Kidney epithelial cell (primary cell): Measurements from ENCODE around the gene LRRC8E. TPM values are rescaled to one million over a fixed set of nuclear protein-coding genes. Genes with fewer than 3 reads are reported as not detected.
"Not testable (repeated sequence)": the region's sequence is repeated elsewhere in the genome, so short reads cannot be mapped to it uniquely, and the experiment has no call there.

Experiments
- DNase-seq: peaks from one replicate; pipeline ENCODE4 v3.0.0-alpha.2; 2010; ENCODE audit warnings: low read depth
- H3K27me3 ChIP-seq: 2 replicates; pipeline ENCODE4 v1.6.0; 2011; ENCODE audit warnings: low read length; ENCODE audit not compliant: control insufficient read depth, insufficient read depth
- H3K36me3 ChIP-seq: 2 replicates; pipeline ENCODE4 v1.5.1; 2011; ENCODE audit warnings: low read length; ENCODE audit not compliant: control insufficient read depth, insufficient read depth
- H3K4me3 ChIP-seq: 2 replicates; pipeline ENCODE4 v1.5.1; 2011; ENCODE audit warnings: low read depth, mild to moderate bottlenecking, control low read depth, low read length
- total RNA-seq: library from RNA; depleted of rRNA; stranded (reverse); fragments of >200 nt; gene quantifications from 2 replicates; pipeline ENCODE4 v1.2.3, GENCODE V29; 2015
- TF ChIP-seq, protein P1 (sequence below): IDR thresholded peaks from 2 replicates; pipeline ENCODE4 v1.5.1; 2011; ENCODE audit warnings: mild to moderate bottlenecking, moderate library complexity, low read length, control low read depth, inconsistent platforms; ENCODE audit not compliant: insufficient read depth, poor library complexity, severe bottlenecking

LRRC8E gene
- total RNA-seq, 1 donor from 2014 or later, result 11.6 TPM

DNA sequence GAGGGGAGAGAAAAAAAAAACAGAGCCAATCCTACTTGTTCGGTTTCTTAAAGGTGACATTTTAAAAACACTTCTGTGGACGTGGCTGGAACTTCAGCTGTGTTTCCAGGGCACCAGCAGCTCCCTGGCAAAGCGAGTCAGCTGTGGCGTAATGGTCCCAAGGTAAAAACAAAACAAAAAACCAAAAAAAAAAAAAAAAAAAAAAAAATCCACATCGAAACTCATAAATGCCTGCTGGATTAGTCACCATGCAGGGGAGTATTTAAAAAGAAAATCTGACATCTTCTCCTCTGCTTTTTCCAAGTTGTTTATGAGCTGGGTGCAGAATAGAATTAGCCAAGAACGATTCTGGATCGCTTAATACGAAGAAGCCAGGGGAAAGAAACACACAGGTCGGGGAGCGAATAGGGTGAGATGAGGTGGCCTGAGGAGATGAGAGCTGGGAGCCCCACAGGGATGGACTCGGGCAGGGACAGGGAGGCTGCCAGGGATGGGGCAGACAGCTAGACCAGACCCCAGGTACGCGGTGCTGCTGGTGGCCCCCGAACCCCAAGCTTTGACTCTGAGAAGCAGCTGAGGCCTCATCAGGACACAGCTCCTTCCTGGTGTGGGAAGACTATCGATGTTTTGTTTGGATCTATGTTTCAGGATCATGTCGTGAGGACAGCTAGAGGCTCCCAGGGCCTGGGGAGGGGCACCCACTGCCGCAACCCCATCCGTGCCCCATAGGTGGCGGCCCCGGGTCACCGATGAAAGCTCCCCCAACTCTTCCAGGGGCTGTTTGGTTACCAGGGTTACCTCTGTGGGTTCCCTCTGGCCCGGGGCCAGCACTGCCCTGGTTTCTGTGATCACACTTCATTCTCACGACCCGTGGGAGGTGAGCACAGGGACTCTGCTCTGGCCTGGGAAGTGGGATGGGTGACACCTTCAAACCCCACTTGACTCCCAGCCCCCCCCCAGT is 40.7 kb downstream of the LRRC8E start:
- no peak overlapping the region for H3K4me3 ChIP-seq
- no peaks in the 10 kb centered on the region for H3K27me3 ChIP-seq
- DNase-seq, result peak; percentile 53
- TF ChIP-seq, protein P1, sequence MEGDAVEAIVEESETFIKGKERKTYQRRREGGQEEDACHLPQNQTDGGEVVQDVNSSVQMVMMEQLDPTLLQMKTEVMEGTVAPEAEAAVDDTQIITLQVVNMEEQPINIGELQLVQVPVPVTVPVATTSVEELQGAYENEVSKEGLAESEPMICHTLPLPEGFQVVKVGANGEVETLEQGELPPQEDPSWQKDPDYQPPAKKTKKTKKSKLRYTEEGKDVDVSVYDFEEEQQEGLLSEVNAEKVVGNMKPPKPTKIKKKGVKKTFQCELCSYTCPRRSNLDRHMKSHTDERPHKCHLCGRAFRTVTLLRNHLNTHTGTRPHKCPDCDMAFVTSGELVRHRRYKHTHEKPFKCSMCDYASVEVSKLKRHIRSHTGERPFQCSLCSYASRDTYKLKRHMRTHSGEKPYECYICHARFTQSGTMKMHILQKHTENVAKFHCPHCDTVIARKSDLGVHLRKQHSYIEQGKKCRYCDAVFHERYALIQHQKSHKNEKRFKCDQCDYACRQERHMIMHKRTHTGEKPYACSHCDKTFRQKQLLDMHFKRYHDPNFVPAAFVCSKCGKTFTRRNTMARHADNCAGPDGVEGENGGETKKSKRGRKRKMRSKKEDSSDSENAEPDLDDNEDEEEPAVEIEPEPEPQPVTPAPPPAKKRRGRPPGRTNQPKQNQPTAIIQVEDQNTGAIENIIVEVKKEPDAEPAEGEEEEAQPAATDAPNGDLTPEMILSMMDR, result peak; percentile 69
- H3K36me3 ChIP-seq, result peaks cover 4% of the 10 kb centered on the region

DNA sequence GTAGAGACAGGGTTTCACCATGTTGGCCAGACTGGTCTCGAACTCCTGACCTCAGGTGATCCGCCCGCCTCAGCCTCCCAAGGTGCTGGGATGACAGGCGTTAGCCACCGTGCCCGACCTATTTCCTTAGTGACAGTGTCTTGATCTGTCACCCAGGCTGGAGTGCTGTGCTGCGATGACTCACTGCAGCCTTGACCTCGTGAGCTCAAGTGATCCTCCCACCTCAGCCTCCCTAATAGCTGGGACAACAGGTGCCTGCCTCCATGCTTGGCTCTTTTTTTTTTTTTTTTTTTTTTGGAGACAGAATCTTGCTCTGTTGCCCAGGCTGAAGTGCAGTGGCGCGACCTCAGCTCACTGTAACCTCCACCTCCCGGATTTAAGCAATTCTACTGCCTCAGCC is 41.7 kb downstream of the LRRC8E start:
- not testable (repeated sequence) for DNase-seq, H3K27me3 ChIP-seq, H3K4me3 ChIP-seq, H3K36me3 ChIP-seq

DNA sequence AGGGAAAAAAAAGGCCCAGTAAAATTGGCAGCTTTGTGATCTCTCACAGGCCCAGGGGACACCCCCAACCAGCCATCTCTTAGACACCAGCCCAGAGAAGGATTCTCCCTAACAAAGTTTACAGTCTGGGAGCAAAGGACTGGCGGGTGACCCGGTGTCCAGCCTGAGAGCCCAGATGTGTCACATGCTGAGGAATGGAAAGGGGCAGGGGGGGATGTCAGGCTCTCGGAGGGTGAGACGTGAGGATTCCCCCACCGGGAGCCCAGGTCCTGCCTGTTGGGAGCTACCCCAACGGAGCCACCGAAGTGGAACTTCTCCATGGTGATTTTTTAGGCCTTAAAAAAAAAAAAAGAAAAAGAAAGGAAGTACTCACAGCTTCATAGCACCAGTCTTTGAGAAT is 42.5 kb downstream of the LRRC8E start:
- Histone ChIP-seq H3K36me3 (peaks cover 4% of the 10 kb centered on the region), H3K4me3 (no peak overlapping the region), H3K27me3 (no peaks in the 10 kb centered on the region)
- DNase-seq, result no peak
- TF ChIP-seq, protein P1, result no peak

DNA sequence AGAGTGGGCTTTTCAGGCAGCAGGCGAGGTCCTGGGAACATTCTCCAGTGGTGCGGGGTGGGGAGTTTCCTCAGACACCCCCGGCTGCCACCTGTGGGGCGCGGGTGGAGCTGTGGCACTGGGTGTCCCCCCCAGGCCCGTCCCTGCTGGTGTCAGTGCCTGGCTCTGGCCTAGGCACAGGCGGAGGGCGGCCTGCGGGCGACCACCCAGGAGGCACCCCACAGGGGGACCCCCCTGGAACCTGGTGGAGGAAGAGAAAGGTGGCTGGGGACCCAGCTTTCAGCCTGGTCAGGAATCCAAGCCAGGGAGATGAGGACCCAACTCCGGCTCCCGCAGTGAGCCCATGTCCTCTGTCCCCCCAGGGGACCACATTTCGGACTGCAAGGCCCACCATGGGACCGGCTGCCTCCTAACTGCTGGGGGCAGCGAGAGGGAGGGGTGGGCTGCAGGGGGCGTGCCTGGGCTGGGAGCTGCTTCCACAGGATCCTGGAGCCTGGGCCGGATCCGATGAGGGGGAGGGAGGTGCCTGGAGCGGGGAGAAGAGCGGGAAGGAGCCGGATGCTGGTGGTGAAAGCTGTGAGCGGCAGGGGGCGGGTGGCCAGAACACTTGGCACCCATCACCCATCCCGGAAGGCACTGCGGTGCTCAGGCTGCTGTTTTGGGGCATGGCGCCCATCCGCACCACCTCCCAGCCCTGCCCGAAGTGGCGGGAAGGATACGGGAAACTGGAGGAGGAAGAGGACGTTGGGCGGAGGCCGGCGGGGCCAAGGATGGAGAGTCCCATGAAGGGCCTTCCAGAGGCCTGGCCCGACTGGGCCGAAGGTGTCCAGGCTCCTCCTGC is 43.1 kb downstream of the LRRC8E start:
- TF ChIP-seq, protein P1, result no peak
- H3K27me3 ChIP-seq, result no peaks in the 10 kb centered on the region
- DNase-seq, result no peak
- H3K4me3 ChIP-seq, result no peak overlapping the region
- H3K36me3 ChIP-seq, result peaks cover 4% of the 10 kb centered on the region

DNA sequence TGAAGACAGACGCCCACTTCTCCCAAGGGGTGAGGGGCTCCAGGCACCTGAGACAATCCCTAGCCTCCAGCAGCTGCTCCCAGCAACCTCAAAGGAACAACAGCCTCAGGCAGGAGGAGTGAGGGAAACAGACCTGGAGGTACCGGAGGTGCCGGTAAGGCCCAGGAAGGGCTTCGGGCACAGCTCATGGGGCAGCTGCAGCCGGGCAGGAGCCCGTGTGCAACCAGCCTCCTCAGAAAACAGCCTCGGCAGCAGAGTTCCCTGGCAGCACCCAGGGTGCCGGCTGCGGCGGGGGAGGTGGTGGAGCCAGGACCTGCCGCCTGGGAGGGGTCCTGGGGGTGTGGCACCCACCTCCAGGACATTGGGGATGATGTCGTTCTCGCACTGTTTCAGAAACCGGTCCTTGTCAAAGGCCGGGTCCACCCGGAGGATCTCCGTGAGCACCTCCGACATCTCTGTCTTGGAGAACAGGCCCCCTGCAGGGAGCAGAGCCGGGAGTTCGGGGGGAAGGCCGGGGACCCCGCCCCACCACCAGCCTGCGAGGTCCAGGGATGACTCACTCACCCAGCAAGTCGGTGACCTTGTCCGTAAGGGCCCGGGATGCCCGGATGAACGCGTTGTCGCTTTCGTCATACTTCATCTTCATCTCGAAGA is 44.1 kb downstream of the LRRC8E start:
- no peak overlapping the region for H3K4me3 ChIP-seq
- H3K36me3 ChIP-seq, result peaks cover 5% of the 10 kb centered on the region
- TF ChIP-seq, protein P1, result no peak
- DNase-seq, result no peak
- no peaks in the 10 kb centered on the region for H3K27me3 ChIP-seq

DNA sequence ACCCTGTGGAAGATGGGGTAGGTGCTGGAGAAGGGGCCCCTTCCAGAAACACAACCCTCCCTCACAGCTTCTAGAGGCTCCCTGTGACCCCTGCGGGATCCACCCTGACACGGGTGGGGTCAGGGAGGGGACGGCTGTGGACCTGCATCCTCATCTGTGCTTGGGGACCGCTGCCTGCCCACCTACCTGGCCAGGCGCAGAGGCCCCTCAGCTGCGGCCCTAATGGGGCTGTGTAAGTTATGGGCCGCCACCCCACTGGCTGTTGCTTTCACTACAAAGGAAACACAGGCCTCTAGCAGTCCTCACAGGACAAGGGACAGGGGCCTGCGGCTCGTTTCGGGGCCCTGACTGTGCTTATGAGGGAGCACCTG is 44.6 kb downstream of the LRRC8E start:
- Histone ChIP-seq H3K36me3 (peaks cover 5% of the 10 kb centered on the region), H3K4me3 (no peak overlapping the region), H3K27me3 (no peaks in the 10 kb centered on the region)
- DNase-seq, result no peak
- TF ChIP-seq, protein P1, result no peak
